ENCODE measurements around the gene AMOTL1.

DNA sequence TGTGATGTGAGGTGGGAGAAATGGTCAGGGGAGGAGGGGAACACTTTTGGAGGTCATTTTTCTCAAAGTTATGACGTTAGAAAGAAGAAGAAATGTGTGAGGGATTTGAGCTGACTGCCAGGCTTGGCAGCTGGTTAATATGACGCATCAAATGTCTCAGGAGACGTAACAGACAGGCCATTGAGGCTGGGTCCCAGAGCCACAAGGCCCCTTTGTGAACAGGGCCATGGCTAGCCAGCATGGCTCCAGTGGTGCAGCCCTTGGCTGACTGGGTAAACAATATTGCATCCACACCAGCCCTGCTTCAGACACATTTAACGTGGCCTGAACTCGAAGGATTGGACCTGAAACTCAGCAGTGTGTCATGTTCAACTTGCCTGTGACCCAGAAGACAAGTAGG lies 34.3 kb downstream of the AMOTL1 start:
- no peak for TF ChIP-seq CTCF (IDR thresholded peaks at IDR 0.05)
- TF ChIP-seq POLR2A (IDR thresholded peaks at IDR 0.05), result no peak

All from right lobe of liver (tissue), 4 donors.